ENCODE data around the gene TENT5C.

DNA sequence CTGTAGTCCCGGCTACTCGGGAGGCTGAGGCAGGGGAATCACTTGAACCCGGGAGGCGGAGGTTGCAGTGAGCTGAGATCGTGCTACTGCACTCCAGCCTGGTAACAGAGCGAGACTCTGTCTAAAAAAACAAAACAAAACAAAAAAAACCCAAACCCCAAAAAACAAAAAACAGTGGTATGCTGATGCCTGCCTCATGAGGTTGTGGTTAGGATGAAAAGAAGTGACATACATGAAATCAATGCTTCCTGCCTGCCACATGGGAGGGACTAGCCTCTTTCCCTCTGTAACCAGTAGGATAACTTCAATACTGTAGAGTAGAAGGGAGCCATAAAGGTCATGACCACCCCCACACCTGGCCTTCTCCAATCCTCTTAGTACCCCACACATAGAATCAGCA is 55.2 kb downstream of the TENT5C start:
- TF ChIP-seq, protein P1, sequence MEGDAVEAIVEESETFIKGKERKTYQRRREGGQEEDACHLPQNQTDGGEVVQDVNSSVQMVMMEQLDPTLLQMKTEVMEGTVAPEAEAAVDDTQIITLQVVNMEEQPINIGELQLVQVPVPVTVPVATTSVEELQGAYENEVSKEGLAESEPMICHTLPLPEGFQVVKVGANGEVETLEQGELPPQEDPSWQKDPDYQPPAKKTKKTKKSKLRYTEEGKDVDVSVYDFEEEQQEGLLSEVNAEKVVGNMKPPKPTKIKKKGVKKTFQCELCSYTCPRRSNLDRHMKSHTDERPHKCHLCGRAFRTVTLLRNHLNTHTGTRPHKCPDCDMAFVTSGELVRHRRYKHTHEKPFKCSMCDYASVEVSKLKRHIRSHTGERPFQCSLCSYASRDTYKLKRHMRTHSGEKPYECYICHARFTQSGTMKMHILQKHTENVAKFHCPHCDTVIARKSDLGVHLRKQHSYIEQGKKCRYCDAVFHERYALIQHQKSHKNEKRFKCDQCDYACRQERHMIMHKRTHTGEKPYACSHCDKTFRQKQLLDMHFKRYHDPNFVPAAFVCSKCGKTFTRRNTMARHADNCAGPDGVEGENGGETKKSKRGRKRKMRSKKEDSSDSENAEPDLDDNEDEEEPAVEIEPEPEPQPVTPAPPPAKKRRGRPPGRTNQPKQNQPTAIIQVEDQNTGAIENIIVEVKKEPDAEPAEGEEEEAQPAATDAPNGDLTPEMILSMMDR (IDR thresholded peaks at IDR 0.05; ENCODE audit: low read depth, low read length, poor library complexity, severe bottlenecking), result no peak
- no peak for TF ChIP-seq EZH2phosphoT487 (IDR thresholded peaks at IDR 0.05; ENCODE audit: borderline replicate concordance, low read length)

Data from DOHH2 (cell line).